H9 (cell line): Measurements from ENCODE around the gene ADAMTS16. TPM values are rescaled to one million over a fixed set of nuclear protein-coding genes. Genes with fewer than 3 reads are reported as not detected.
"Not testable (repeated sequence)": the region's sequence is repeated elsewhere in the genome, so short reads cannot be mapped to it uniquely, and the experiment has no call there.

Experiments
- DNase-seq: peaks from one replicate; pipeline ENCODE4 v3.0.0-alpha.2; 2017
- H2AFZ ChIP-seq: one replicate; pipeline ENCODE4 v1.6.1; 2013; ENCODE audit warnings: mild to moderate bottlenecking, low read length, control low read depth, moderate library complexity
- H2AK5ac ChIP-seq: 2 replicates; pipeline ENCODE4 v1.6.1; 2013; ENCODE audit warnings: low read length, control low read depth, mixed read lengths; ENCODE audit not compliant: insufficient read length
- H2BK120ac ChIP-seq: one replicate; pipeline ENCODE4 v1.6.1; 2013; ENCODE audit warnings: low read depth, mild to moderate bottlenecking, low read length, control low read depth, inconsistent platforms; ENCODE audit not compliant: poor library complexity, severe bottlenecking
- H2BK12ac ChIP-seq: 2 replicates; pipeline ENCODE4 v1.6.1; 2013; ENCODE audit warnings: low read length, control low read depth, mixed read lengths, low read depth; ENCODE audit not compliant: insufficient read length
- H2BK15ac ChIP-seq: 2 replicates; pipeline ENCODE4 v1.6.1; 2013; ENCODE audit warnings: low read depth, low read length, control low read depth
- H2BK20ac ChIP-seq: one replicate; pipeline ENCODE4 v1.6.1; 2013; ENCODE audit warnings: low read depth, mild to moderate bottlenecking, low read length, control low read depth, inconsistent platforms; ENCODE audit not compliant: poor library complexity, severe bottlenecking
- H2BK5ac ChIP-seq: 2 replicates; pipeline ENCODE4 v1.6.1; 2013; ENCODE audit warnings: low read length, control low read depth, mixed read lengths; ENCODE audit not compliant: insufficient read length
- H3K14ac ChIP-seq: 2 replicates; pipeline ENCODE4 v1.6.1; 2013; ENCODE audit warnings: low read length, control low read depth; ENCODE audit not compliant: insufficient read depth
- H3K18ac ChIP-seq: 2 replicates; pipeline ENCODE4 v1.6.1; 2013; ENCODE audit warnings: low read depth, mild to moderate bottlenecking, mixed read lengths, low read length, control low read depth; ENCODE audit not compliant: insufficient read length
- H3K23ac ChIP-seq: 2 replicates; pipeline ENCODE4 v1.6.1; 2013; ENCODE audit warnings: low read length, control low read depth, mixed read lengths, low read depth; ENCODE audit not compliant: insufficient read length
- H3K23me2 ChIP-seq: 2 replicates; pipeline ENCODE4 v1.6.1; 2013; ENCODE audit warnings: low read depth, mild to moderate bottlenecking, mixed read lengths, low read length, control low read depth; ENCODE audit not compliant: insufficient read length, poor library complexity, severe bottlenecking
- H3K27ac ChIP-seq: 2 replicates; pipeline ENCODE4 v1.5.1; 2013; ENCODE audit warnings: low read length, control low read depth, mixed read lengths, low read depth; ENCODE audit not compliant: insufficient read length
- H3K27me3 ChIP-seq: 2 replicates; pipeline ENCODE4 v1.6.1; 2013; ENCODE audit warnings: low read length, control low read depth, inconsistent platforms; ENCODE audit not compliant: insufficient read depth
- H3K4ac ChIP-seq: 2 replicates; pipeline ENCODE4 v1.6.1; 2013; ENCODE audit warnings: low read depth, mild to moderate bottlenecking, control low read depth, inconsistent platforms, low read length, moderate library complexity
- H3K4me1 ChIP-seq: 2 replicates; pipeline ENCODE4 v1.6.1; 2013; ENCODE audit warnings: low read length, control low read depth, inconsistent platforms; ENCODE audit not compliant: insufficient read depth
- H3K4me2 ChIP-seq: 2 replicates; pipeline ENCODE4 v1.6.1; 2013; ENCODE audit warnings: low read length, control low read depth, mixed read lengths; ENCODE audit not compliant: insufficient read length, insufficient read depth
- H3K56ac ChIP-seq: 2 replicates; pipeline ENCODE4 v1.6.1; 2013; ENCODE audit warnings: low read depth, mild to moderate bottlenecking, mixed read lengths, low read length, control low read depth; ENCODE audit not compliant: insufficient read length
- H3K79me1 ChIP-seq: 2 replicates; pipeline ENCODE4 v1.6.1; 2013; ENCODE audit warnings: low read depth, mild to moderate bottlenecking, moderate library complexity, low read length, control low read depth, inconsistent platforms; ENCODE audit not compliant: insufficient read depth, poor library complexity, severe bottlenecking
- H3K79me2 ChIP-seq: 2 replicates; pipeline ENCODE4 v1.6.1; 2013; ENCODE audit warnings: low read length, control low read depth, inconsistent platforms; ENCODE audit not compliant: insufficient read depth
- H3K9ac ChIP-seq: 2 replicates; pipeline ENCODE4 v1.6.1; 2013; ENCODE audit warnings: low read length, control low read depth, mixed read lengths; ENCODE audit not compliant: insufficient read length; ENCODE audit errors: extremely low read depth
- H3K9me3 ChIP-seq: one replicate; pipeline ENCODE4 v1.6.1; 2013; ENCODE audit warnings: low read depth, low read length, inconsistent platforms; ENCODE audit not compliant: control insufficient read depth
- H3T11ph ChIP-seq: one replicate; pipeline ENCODE4 v1.6.1; 2013; ENCODE audit warnings: mild to moderate bottlenecking, low read length, control low read depth, inconsistent platforms
- H4K20me1 ChIP-seq: one replicate; pipeline ENCODE4 v1.6.1; 2013; ENCODE audit not compliant: control insufficient read depth, insufficient read length, insufficient read depth
- H4K5ac ChIP-seq: 2 replicates; pipeline ENCODE4 v1.6.1; 2013; ENCODE audit warnings: low read depth, mild to moderate bottlenecking, mixed read lengths, low read length, control low read depth; ENCODE audit not compliant: insufficient read length
- H4K8ac ChIP-seq: replicated peaks from 2 replicates; pipeline ENCODE4 v1.6.1; 2013; ENCODE audit warnings: low read length, control low read depth, mixed read lengths, low read depth; ENCODE audit not compliant: insufficient read length
- H4K91ac ChIP-seq: 2 replicates; pipeline ENCODE4 v1.6.1; 2013; ENCODE audit warnings: low read depth, mild to moderate bottlenecking, moderate library complexity, mixed read lengths, low read length, control low read depth; ENCODE audit not compliant: insufficient read length
- H3K27ac Mint-ChIP-seq, 3 experiments: 2 replicates in 2 of 3; 3 replicates in 1 of 3; pipeline ENCODE4 v1.8.0; 2020 to 2021; ENCODE audit warnings: mixed read lengths in 3 of 3, mild to moderate bottlenecking in 1 of 3, moderate library complexity in 1 of 3
- H3K27me3 Mint-ChIP-seq: 2 replicates; pipeline ENCODE4 v1.8.0; 2021; ENCODE audit warnings: low read depth, mild to moderate bottlenecking, moderate library complexity, mixed read lengths
- H3K36me3 Mint-ChIP-seq, 3 experiments: 2 replicates in 2 of 3; 3 replicates in 1 of 3; pipeline ENCODE4 v1.8.0; 2020 to 2021; ENCODE audit warnings: low read depth in 3 of 3, mixed read lengths in 3 of 3; ENCODE audit not compliant: insufficient read depth in 1 of 3
- H3K4me1 Mint-ChIP-seq, 2 experiments: 2 replicates each; pipeline ENCODE4 v1.8.0; 2020; ENCODE audit warnings: mixed read lengths in 2 of 2
- H3K4me3 Mint-ChIP-seq, 2 experiments: 2 replicates in 1 of 2; 3 replicates in 1 of 2; pipeline ENCODE4 v1.8.0; 2020 to 2021; ENCODE audit warnings: mild to moderate bottlenecking in 2 of 2, mixed read lengths in 2 of 2, moderate library complexity in 1 of 2
- H3K9me3 Mint-ChIP-seq, 2 experiments: 2 replicates in 1 of 2; 3 replicates in 1 of 2; pipeline ENCODE4 v1.8.0; 2020; ENCODE audit warnings: mild to moderate bottlenecking in 2 of 2, mixed read lengths in 2 of 2, moderate library complexity in 1 of 2
- CTCF ChIP-seq: fragments of 200-600 bp; sonication (generic); conservative IDR thresholded peaks from 3 replicates; pipeline ENCODE4 v1.8.0; 2021; ENCODE audit warnings: antibody characterized with exemption, mild to moderate bottlenecking
- WGBS: extraction: QIAGEN DNeasy Blood & Tissue Kit; methylation state at CpG from one replicate; pipeline ENCODE4 v1.1.7; 2013; ENCODE audit warnings: missing lambda C conversion rate, low lambda C conversion rate, mixed read lengths; ENCODE audit not compliant: insufficient read length; ENCODE audit errors: extremely low coverage; 5-methylcytosine and 5-hydroxymethylcytosine counted together
- total RNA-seq: library from RNA; stranded (reverse); gene quantifications from 2 replicates; pipeline ENCODE4 v1.2.1, GENCODE V29; 2021

Gene ADAMTS16
- total RNA-seq, 1 experiment from 2014 or later: 4.5 TPM

- no peak overlapping the region for H3K4me3 Mint-ChIP-seq
- peaks cover 7 to 16% (median 16%) of the 10 kb centered on the region in 3 experiments for H3K36me3 Mint-ChIP-seq
- Histone ChIP-seq H3K4ac (no peak overlapping the region), H3K23ac (no peak overlapping the region), H3K4me2 (no peak overlapping the region), H4K5ac (no peak overlapping the region), H2BK12ac (no peak overlapping the region), H3T11ph (no peak overlapping the region), H4K20me1 (no peaks in the 10 kb centered on the region), H3K23me2 (peaks cover 12% of the 10 kb centered on the region), H3K4me1 (no peaks in the 10 kb centered on the region; the same call in 1 of the 2 replicates), H2BK120ac (no peak overlapping the region), H3K27ac (no peak overlapping the region), H2BK5ac (no peak overlapping the region), H2AK5ac (no peak overlapping the region), H4K8ac (no peak overlapping the region), H4K91ac (no peak overlapping the region), H3K79me1 (no peaks in the 10 kb centered on the region), H3K9ac (no peak overlapping the region), H2AFZ (no peak overlapping the region), H3K79me2 (peaks cover 2% of the 10 kb centered on the region; the same call in 1 of the 2 replicates), H3K56ac (no peak overlapping the region), H3K14ac (no peak overlapping the region), H3K18ac (no peak overlapping the region), H3K27me3 (no peaks in the 10 kb centered on the region; the same call in 1 of the 2 replicates), H3K9me3 (peaks cover 9% of the 10 kb centered on the region), H2BK20ac (no peak overlapping the region), H2BK15ac (no peak overlapping the region)
- no peak for DNase-seq
- H3K27me3 Mint-ChIP-seq: peaks cover 23% of the 10 kb centered on the region
- peaks cover 16 to 18% of the 10 kb centered on the region in 2 experiments; a peak in 4 of 5 replicates for H3K9me3 Mint-ChIP-seq
- H3K4me1 Mint-ChIP-seq: peaks cover 19 to 21% of the 10 kb centered on the region in 2 experiments
- no peak overlapping the region for H3K27ac Mint-ChIP-seq
- no peak for TF ChIP-seq CTCF
- WGBS: no CpG with 5 or more reads among the region's 8 CpGs
Measured at GRCh38 chr5:5135957-5136676, 4.0 kb upstream of the ADAMTS16 start.

GRCh38 chr5:5137851-5138250 lies 2.3 kb upstream of the ADAMTS16 start:
- H3K9me3 Mint-ChIP-seq: peaks cover 16% of the 10 kb centered on the region in 2 experiments
- H4K91ac ChIP-seq, H3K27ac Mint-ChIP-seq, H3K14ac ChIP-seq, H3K23ac ChIP-seq, H2AFZ ChIP-seq, H3K4me1 ChIP-seq, H3K9me3 ChIP-seq, H2BK12ac ChIP-seq, H3K9ac ChIP-seq, H3K4me3 Mint-ChIP-seq, H2AK5ac ChIP-seq, H4K5ac ChIP-seq, H4K8ac ChIP-seq, H2BK15ac ChIP-seq, H3K4me2 ChIP-seq, H3K27me3 ChIP-seq, H2BK120ac ChIP-seq, H3K79me1 ChIP-seq, H2BK5ac ChIP-seq, H3K27ac ChIP-seq, H2BK20ac ChIP-seq, H3T11ph ChIP-seq, H3K79me2 ChIP-seq, H3K4ac ChIP-seq, H4K20me1 ChIP-seq, H3K18ac ChIP-seq, DNase-seq, H3K56ac ChIP-seq: not testable (repeated sequence)
- WGBS: no CpG with 5 or more reads among the region's 24 CpGs
- peaks cover 25 to 29% of the 10 kb centered on the region in 2 experiments for H3K4me1 Mint-ChIP-seq
- peaks cover 27% of the 10 kb centered on the region for H3K27me3 Mint-ChIP-seq
- peaks cover 7 to 22% (median 20%) of the 10 kb centered on the region in 3 experiments for H3K36me3 Mint-ChIP-seq
- peaks cover 12% of the 10 kb centered on the region for H3K23me2 ChIP-seq
